PC-9 (cell line): Measurements from ENCODE around the gene RAB33B.

ENCODE experiments used
- EZH2 ChIP-seq: fragments of 200-600 bp; sonication (generic); IDR thresholded peaks from 2 replicates; pipeline ENCODE4 v1.8.0; 2017; ENCODE audit warnings: antibody characterized with exemption, low read depth
- TF ChIP-seq, protein P1 (sequence below): fragments of 200-600 bp; sonication (generic); conservative IDR thresholded peaks from 2 replicates; pipeline ENCODE4 v1.6.1; 2017; ENCODE audit warnings: mixed run types, antibody characterized with exemption, mild to moderate bottlenecking, moderate library complexity

DNA sequence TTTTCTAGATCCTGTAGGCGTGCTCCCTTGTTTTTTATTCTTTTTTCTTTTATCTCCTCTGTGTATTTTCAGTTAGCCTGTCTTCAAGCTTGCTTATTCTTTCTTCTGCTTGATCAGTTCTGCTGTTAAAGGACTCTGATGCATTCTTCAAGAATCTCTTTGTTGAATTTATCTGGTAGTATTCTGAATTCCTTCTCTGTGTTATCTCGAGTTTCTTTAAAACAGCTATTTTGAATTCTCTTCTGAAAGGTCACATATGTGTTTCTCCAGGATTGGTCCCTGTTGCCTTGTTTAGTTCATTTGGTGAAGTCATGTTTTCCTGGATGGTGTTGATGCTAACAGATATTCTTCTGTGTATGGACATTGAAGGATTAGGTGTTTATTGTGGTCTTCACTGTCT, 15.3 kb downstream of the RAB33B start:
- TF ChIP-seq, protein P1, sequence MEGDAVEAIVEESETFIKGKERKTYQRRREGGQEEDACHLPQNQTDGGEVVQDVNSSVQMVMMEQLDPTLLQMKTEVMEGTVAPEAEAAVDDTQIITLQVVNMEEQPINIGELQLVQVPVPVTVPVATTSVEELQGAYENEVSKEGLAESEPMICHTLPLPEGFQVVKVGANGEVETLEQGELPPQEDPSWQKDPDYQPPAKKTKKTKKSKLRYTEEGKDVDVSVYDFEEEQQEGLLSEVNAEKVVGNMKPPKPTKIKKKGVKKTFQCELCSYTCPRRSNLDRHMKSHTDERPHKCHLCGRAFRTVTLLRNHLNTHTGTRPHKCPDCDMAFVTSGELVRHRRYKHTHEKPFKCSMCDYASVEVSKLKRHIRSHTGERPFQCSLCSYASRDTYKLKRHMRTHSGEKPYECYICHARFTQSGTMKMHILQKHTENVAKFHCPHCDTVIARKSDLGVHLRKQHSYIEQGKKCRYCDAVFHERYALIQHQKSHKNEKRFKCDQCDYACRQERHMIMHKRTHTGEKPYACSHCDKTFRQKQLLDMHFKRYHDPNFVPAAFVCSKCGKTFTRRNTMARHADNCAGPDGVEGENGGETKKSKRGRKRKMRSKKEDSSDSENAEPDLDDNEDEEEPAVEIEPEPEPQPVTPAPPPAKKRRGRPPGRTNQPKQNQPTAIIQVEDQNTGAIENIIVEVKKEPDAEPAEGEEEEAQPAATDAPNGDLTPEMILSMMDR: no peak
- no peak for TF ChIP-seq EZH2
